K562 (cell line): ENCODE measurements around the gene ZC3H18. TPM values are rescaled to one million over a fixed set of nuclear protein-coding genes. Genes with fewer than 3 reads are reported as not detected.

Experiments used
- ATAC-seq: fragments of 200-7000 bp; cut with Tn5 transposase; 3 replicates; pipeline ENCODE4 v1.9.1; 2020; ENCODE audit warnings: moderate library complexity
- BruUV-seq: library from RNA; stranded (reverse); fragments of 400-500 nt; replicated peaks from 2 replicates; lab custom pipeline; 2021; lab: Mats Ljungman, UMichigan
- CTCF ChIA-PET: fragments of 300-600 bp; formaldehyde crosslinking; extraction: SDS; loops from one replicate; lab custom pipeline; 2021; ENCODE audit warnings: low intra/inter-chr PET ratio; lab: Yijun Ruan, JAX
- POLR2A ChIA-PET: fragments of 300-600, 350-650 bp; sonication (Branson Sonifier 250); formaldehyde crosslinking; extraction: SDS; loops from one replicate; lab custom pipeline; 2021; ENCODE audit warnings: antibody characterized with exemption, inconsistent platforms; lab: Yijun Ruan, JAX
- DNase-seq, 4 experiments: peaks; one replicate each; pipeline versions ENCODE4 v3.0.0 to v3.0.0-alpha.2; 2011 to 2018; ENCODE audit warnings: low spot score in 3 of 4, mixed read lengths in 3 of 4; ENCODE audit errors: extremely low read depth in 1 of 4
- FAIRE-seq: peaks from 2 replicates; lab custom pipeline; 2011; peaks lifted over from hg19 to GRCh38; lab: Jason Lieb, UNC
- H2AFZ ChIP-seq: 2 replicates; pipeline ENCODE4 v1.6.0; 2011; ENCODE audit warnings: low read depth, low read length, control low read depth, inconsistent platforms
- H3K27ac ChIP-seq: fragments of 200-600 bp; 3 replicates; pipeline ENCODE4 v1.8.0; 2011; ENCODE audit warnings: low read depth, mild to moderate bottlenecking, control low read depth, inconsistent platforms, low read length, moderate library complexity, mixed read lengths; ENCODE audit errors: extremely low read depth
- H3K27me3 ChIP-seq, 2 experiments: fragments of 300-600 bp in 1 of 2; 2 replicates in 1 of 2; 3 replicates in 1 of 2; pipeline versions ENCODE4 v1.6.0 to v1.8.0; 2011; ENCODE audit warnings: inconsistent platforms in 2 of 2, low read length in 2 of 2, mild to moderate bottlenecking in 1 of 2, mixed read lengths in 1 of 2, moderate library complexity in 1 of 2; ENCODE audit not compliant: control insufficient read depth in 2 of 2, insufficient read depth in 2 of 2
- H3K36me3 ChIP-seq: fragments of 300-600 bp; 3 replicates; pipeline ENCODE4 v1.8.0; 2011; ENCODE audit warnings: mild to moderate bottlenecking, low read length, inconsistent platforms; ENCODE audit not compliant: control insufficient read depth, insufficient read depth
- H3K4me1 ChIP-seq, 2 experiments: fragments of 200-600 bp in 1 of 2; replicated peaks in 1 of 2; 2 replicates in 1 of 2; 3 replicates in 1 of 2; pipeline versions ENCODE4 v1.5.1 to v1.8.0; 2011; ENCODE audit warnings: inconsistent platforms in 2 of 2, low read length in 2 of 2, mild to moderate bottlenecking in 1 of 2, mixed read lengths in 1 of 2, moderate library complexity in 1 of 2; ENCODE audit not compliant: control insufficient read depth in 2 of 2, insufficient read depth in 2 of 2
- H3K4me2 ChIP-seq: 2 replicates; pipeline ENCODE4 v1.6.1; 2011; ENCODE audit warnings: low read length, control low read depth, inconsistent platforms, mixed read lengths; ENCODE audit not compliant: insufficient read depth
- H3K4me3 ChIP-seq: fragments of 200-600 bp; sonication (generic), shearing (Covaris generic); 2 replicates; pipeline ENCODE4 v1.5.1; 2016; ENCODE audit warnings: control low read depth, inconsistent platforms
- H3K79me2 ChIP-seq: fragments of 200-600 bp; 3 replicates; pipeline ENCODE4 v1.8.0; 2011; ENCODE audit warnings: low read length, inconsistent platforms; ENCODE audit not compliant: control insufficient read depth, insufficient read depth
- H3K9ac ChIP-seq, 2 experiments: 2 replicates each; pipeline versions ENCODE4 v1.6.0 to v1.6.1; 2011; ENCODE audit warnings: low read depth in 2 of 2, low read length in 2 of 2, control low read depth in 1 of 2, inconsistent platforms in 1 of 2, mild to moderate bottlenecking in 1 of 2, mixed read lengths in 1 of 2; ENCODE audit not compliant: insufficient read depth in 1 of 2
- H3K9me1 ChIP-seq: one replicate; pipeline ENCODE4 v1.6.0; 2011; ENCODE audit warnings: inconsistent platforms, mild to moderate bottlenecking, low read length, moderate library complexity; ENCODE audit not compliant: control insufficient read depth, insufficient read depth
- H3K9me3 ChIP-seq: replicated peaks from 2 replicates; pipeline ENCODE4 v1.5.1; 2011; ENCODE audit warnings: low read depth, low read length, inconsistent platforms; ENCODE audit not compliant: control insufficient read depth, insufficient read depth
- H4K20me1 ChIP-seq: replicated peaks from 2 replicates; pipeline ENCODE4 v1.6.1; 2011; ENCODE audit warnings: low read length, inconsistent platforms, mixed read lengths; ENCODE audit not compliant: control insufficient read depth, insufficient read depth
- EGR1 ChIP-seq: fragments of 450-650 bp; conservative IDR thresholded peaks from 2 replicates; pipeline ENCODE4 v1.6.1; 2017; ENCODE audit warnings: mild to moderate bottlenecking
- MAX ChIP-seq: sonication (generic); formaldehyde crosslinking; IDR thresholded peaks from 2 replicates; pipeline ENCODE4 v1.9.0; 2022; ENCODE audit warnings: mild to moderate bottlenecking, missing genetic modification reagents
- NFXL1 ChIP-seq: fragments of 450-650 bp; formaldehyde crosslinking; IDR thresholded peaks from 2 replicates; pipeline ENCODE4 v1.4.0; 2021; ENCODE audit warnings: mild to moderate bottlenecking
- POLR2G ChIP-seq: fragments of 200-400 bp; formaldehyde crosslinking; IDR thresholded peaks from 2 replicates; pipeline ENCODE4 v1.6.1; 2017; ENCODE audit warnings: low read depth, mild to moderate bottlenecking, antibody characterized with exemption, low read length, moderate library complexity
- RFX7 ChIP-seq: fragments of 250-450 bp; sonication (Bioruptor Pico); IDR thresholded peaks from 2 replicates; pipeline ENCODE4 v1.5.1; 2021; ENCODE audit warnings: mild to moderate bottlenecking
- ZNF274 ChIP-seq: IDR thresholded peaks from 2 replicates; pipeline ENCODE4 v1.6.1; 2011; ENCODE audit warnings: low read depth, mild to moderate bottlenecking, low read length, moderate library complexity, borderline replicate concordance
- ZNF707 ChIP-seq: fragments of 250-450 bp; sonication (Bioruptor Pico); conservative IDR thresholded peaks from 2 replicates; pipeline ENCODE4 v1.8.0; 2022; ENCODE audit warnings: inconsistent platforms, mild to moderate bottlenecking, moderate library complexity
- WGBS: fragments of 100-300 bp; shearing (Covaris generic); methylation state at CpG from one replicate; pipeline ENCODE4 v1.1.6; 2016; ENCODE audit warnings: low coverage, mixed read lengths; ENCODE audit not compliant: insufficient coverage; ENCODE audit errors: missing lambda C conversion rate; 5-methylcytosine and 5-hydroxymethylcytosine counted together
- in situ Hi-C: fragments of 300-500 bp; cut with MboI; formaldehyde crosslinking; loops from 4 replicates; pipeline ENCODE4 v1.15.0; 2018; ENCODE audit warnings: inconsistent platforms, mixed read lengths
- intact Hi-C: fragments of 100-400 bp; cut with micrococcal nuclease; formaldehyde crosslinking; loops from 2 replicates; pipeline ENCODE4 v1.14.2; 2022
- polyA plus RNA-seq, 8 experiments: library from polyadenylated mRNA; depleted of rRNA in 4 of 8; stranded (reverse) in 5 of 8; unstranded in 3 of 8; fragments of >200 nt; fragmentation: Nextera tagmentation in 2 of 8; fragmentation: Illumina TruSeq in 1 of 8; extraction: Ambion mirVana in 2 of 8; extraction: Trizol in 1 of 8; gene quantifications; 2 replicates each; pipeline versions ENCODE4 v1.2.1 to v1.2.3, GENCODE V29; 2011 to 2014; ENCODE audit warnings: inconsistent platforms in 1 of 8, missing spikeins in 1 of 8
- total RNA-seq, 7 experiments: library from RNA; depleted of rRNA in 6 of 7; stranded (reverse); fragments of >200 nt in 6 of 7; fragmentation: Illumina TruSeq in 2 of 7; extraction: Trizol in 2 of 7; gene quantifications; 2 replicates each; pipeline versions ENCODE4 v1.2.1 to v1.2.3, GENCODE V29; 2011 to 2021; ENCODE audit warnings: low replicate concordance in 1 of 7
- TF ChIP-seq, protein P1 (sequence below): fragments of 250-450 bp; sonication (Bioruptor Pico); IDR thresholded peaks from 2 replicates; pipeline ENCODE4 v1.8.0; 2021; ENCODE audit warnings: moderate library complexity, mild to moderate bottlenecking, inconsistent platforms

ZC3H18 gene
- total and polyA plus RNA-seq, 9 of the 15 experiments (the other 6 are each of a cell fraction or from before 2014, with no cell fraction given): 1.7 to 88.7 (median 26.9) TPM

GRCh38 chr16:88585269-88585668, 15.1 kb downstream of the ZC3H18 start:
- peaks cover 60% of the 10 kb centered on the region for H3K79me2 ChIP-seq
- intact Hi-C loops: no loop called here
- no peaks in the 10 kb centered on the region for H3K27me3 ChIP-seq
- H3K36me3 ChIP-seq: peaks cover 94% of the 10 kb centered on the region
- H4K20me1 ChIP-seq: peaks cover 38% of the 10 kb centered on the region
- H3K9me1 ChIP-seq: peaks cover 3% of the 10 kb centered on the region
- no peak overlapping the region for H3K4me2 ChIP-seq
- H3K27ac ChIP-seq: no peak overlapping the region
- ATAC-seq (no peak), DNase-seq (no peak), FAIRE-seq (no peak)
- TF ChIP-seq NFXL1 (CRISPR knock-in tag) (no peak), POLR2G (0 out of 2 replicates have a peak, but pooled peaks have one; percentile 7), ZNF274 (no peak)
- TF ChIP-seq, protein P1, sequence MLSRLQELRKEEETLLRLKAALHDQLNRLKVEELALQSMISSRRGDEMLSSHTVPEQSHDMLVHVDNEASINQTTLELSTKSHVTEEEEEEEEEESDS: no peak
- in situ Hi-C loops: no loop called here
- H2AFZ ChIP-seq: no peak overlapping the region
- ChIA-PET CTCF (no interaction called here), POLR2A (interaction anchor here (1.0 to 1.8 kb wide), 4 partner anchors 8 to 15 kb away, joined by 3 to 5 read pairs (median 4); partner anchors contain the start of gene ZC3H18)
- H3K9ac ChIP-seq: peak overlapping the region in 1 of 2 experiments; percentile 73; a peak in 1 of 4 replicates
- no peak overlapping the region for H3K4me3 ChIP-seq
- WGBS: 91% methylated on average over 6 of the region's 8 CpGs
- no TSS peak for BruUV-seq
- no peaks in the 10 kb centered on the region for H3K9me3 ChIP-seq
- peaks cover 0 to 11% of the 10 kb centered on the region in 2 experiments; a peak in 2 of 5 replicates for H3K4me1 ChIP-seq

DNA sequence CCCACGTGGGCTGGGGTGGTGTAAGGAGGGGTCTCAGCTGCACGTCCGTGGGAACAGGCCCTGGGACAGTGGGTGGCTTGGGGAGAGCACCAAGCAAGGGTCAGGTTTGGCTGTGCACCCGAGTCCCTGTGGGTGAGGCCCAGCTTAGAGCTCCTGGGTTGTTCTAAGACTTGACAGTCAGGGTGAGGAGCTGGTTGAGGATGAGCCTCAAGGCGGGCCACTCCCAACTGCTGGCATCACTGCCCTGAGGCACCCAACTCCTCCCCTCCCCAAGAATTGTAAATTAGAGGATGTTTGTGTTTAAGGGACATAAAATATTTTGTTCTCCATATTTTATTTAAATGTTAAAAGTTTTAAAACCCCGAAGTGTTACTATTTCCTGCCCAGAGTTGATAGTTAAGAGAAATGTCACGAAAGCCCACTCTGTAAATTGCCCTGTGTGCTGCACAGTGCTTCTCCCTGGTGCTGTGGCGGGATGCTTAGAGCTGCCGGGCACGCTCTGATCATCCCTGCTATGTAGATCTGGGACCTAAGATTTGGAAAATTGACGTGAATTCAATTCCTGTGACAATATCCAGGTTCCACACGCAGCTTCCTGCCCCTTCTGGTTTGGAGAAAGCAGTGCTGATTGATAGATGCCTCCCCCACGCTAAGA, 15.9 kb downstream of the ZC3H18 start:
- ATAC-seq: no peak
- H3K9me3 ChIP-seq: no peaks in the 10 kb centered on the region
- no peak overlapping the region for H2AFZ ChIP-seq
- H3K27ac ChIP-seq: no peak overlapping the region
- no peak for FAIRE-seq
- H3K9ac ChIP-seq: peak overlapping the region in 1 of 2 experiments; percentile 24; a peak in 1 of 4 replicates
- in situ Hi-C loops: no loop called here
- H3K79me2 ChIP-seq: peaks cover 53% of the 10 kb centered on the region
- no TSS peak for BruUV-seq
- intact Hi-C loops: no loop called here
- 85% methylated on average over 13 of the region's 13 CpGs for WGBS
- TF ChIP-seq MAX (CRISPR knock-in tag): 0 out of 2 replicates have a peak, but pooled peaks have one; percentile 2
- TF ChIP-seq RFX7 (CRISPR knock-in tag): no peak
- TF ChIP-seq ZNF707 (CRISPR knock-in tag): no peak
- no peak for TF ChIP-seq EGR1
- no peak for DNase-seq
- H4K20me1 ChIP-seq: peaks cover 32% of the 10 kb centered on the region
- peaks cover 90% of the 10 kb centered on the region for H3K36me3 ChIP-seq
- peaks cover 0 to 9% of the 10 kb centered on the region in 2 experiments; a peak in 2 of 5 replicates for H3K4me1 ChIP-seq
- H3K4me2 ChIP-seq: no peak overlapping the region
- H3K9me1 ChIP-seq: no peaks in the 10 kb centered on the region
- H3K4me3 ChIP-seq: no peak overlapping the region
- no peaks in the 10 kb centered on the region for H3K27me3 ChIP-seq
- ChIA-PET CTCF (no interaction called here), POLR2A (interaction anchor here (0.6 to 1.0 kb wide), 3 partner anchors 12 to 153 kb away, joined by 3 read pairs; no protein-coding TSS in a partner anchor)
